ENCODE data around the gene FBXW8. TPM values are rescaled to one million over a fixed set of nuclear protein-coding genes. Genes with fewer than 3 reads are reported as not detected.
A peak's percentile ranks its signal among the peaks of the same experiment; 100 is the strongest.

Gene FBXW8
- total and polyA plus RNA-seq, 2 donors (not counting 1 experiment from before 2014, with no cell fraction given) = 12.1 to 23.5 TPM

DNA sequence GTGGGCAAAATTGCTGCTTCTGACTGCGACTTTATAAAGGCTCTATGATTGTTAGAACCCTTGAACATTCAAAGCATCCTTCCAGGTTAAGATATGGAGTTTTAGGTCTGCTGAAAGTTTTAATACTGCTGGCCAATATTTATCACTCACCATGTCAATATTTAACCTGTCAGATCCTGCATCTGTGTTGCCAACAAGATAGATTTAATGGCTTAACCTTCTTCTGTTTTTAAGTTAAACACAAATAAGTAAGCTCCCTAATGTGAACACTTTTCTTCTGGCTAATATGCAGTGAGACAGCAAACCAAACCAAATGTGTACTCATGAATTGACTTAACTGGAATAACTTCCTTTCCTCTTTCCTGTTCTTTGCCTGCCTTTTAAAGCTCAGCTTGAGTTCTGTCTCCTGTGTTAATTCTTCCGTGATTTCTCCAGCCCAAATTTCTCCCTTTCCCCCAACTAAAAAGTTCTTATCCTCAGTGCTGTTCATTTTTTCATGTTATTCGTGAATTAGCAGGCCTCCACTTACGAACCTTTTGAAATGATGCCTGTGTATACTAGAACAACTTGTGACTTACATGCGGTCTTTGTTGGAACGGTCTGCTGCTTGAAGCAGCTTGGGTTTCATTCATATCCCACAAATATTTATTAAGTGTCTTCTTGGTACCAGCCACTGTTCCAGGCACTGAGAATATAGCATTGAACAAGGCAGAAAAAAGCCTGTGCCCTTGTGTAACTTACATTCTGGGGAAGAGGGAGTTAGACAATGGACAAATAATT, 9.1 kb downstream of the FBXW8 start:
- H3K9me3 ChIP-seq (ENCODE audit: control extremely low read depth in 1 of 3, control insufficient read depth in 2 of 3, insufficient read depth in 1 of 3, low read length in 2 of 3) = no peaks in the 10 kb centered on the region
- 100% methylated on average over 3 of the region's 6 CpGs for WGBS (ENCODE audit: insufficient coverage)
- peak overlapping the region; percentile 8 for H3K9ac ChIP-seq (ENCODE audit: low read length)
- Mint-ChIP-seq H3K4me1 (peaks cover 71% of the 10 kb centered on the region), H3K4me3 (peak overlapping the region; percentile 30), H3K27me3 (no peaks in the 10 kb centered on the region), H3K9me3 (ENCODE audit: insufficient read depth) (no peaks in the 10 kb centered on the region), H3K27ac (peak overlapping the region; percentile 62)
- DNase-seq (no peak), ATAC-seq (ENCODE audit: low read depth) (no peak)
- H3K27ac ChIP-seq (ENCODE audit: low read length in 2 of 2) = peak overlapping the region in 1 of 2 donors; percentile 48
- intact Hi-C loops (cut with micrococcal nuclease) = no loop called here
- H3K27me3 ChIP-seq (replicated peaks in 1 of 4; ENCODE audit: control extremely low read depth in 1 of 4, control insufficient read depth in 3 of 4, insufficient read depth in 4 of 4, low read length in 3 of 4) = no peaks in the 10 kb centered on the region
- CTCF ChIA-PET = interaction anchor here (0.9 to 1.4 kb wide), 2 partner anchors 20 to 211 kb away, joined by 4 to 5 read pairs; no protein-coding TSS in a partner anchor
- H3K4me3 ChIP-seq (ENCODE audit: control extremely low read depth in 1 of 5, extremely low read depth in 1 of 5, insufficient read depth in 1 of 5, low read depth in 2 of 5, low read length in 4 of 5) = no peak overlapping the region
- H4K20me1 ChIP-seq (ENCODE audit: control insufficient read depth, insufficient read depth, low read length, poor library complexity, severe bottlenecking) = peaks cover 20% of the 10 kb centered on the region
- peaks cover 35 to 36% of the 10 kb centered on the region in 2 donors for H3K4me1 ChIP-seq (ENCODE audit: control insufficient read depth in 2 of 2, insufficient read depth in 2 of 2, low read length in 2 of 2)
- peaks cover 69% of the 10 kb centered on the region for H3K79me2 ChIP-seq (ENCODE audit: control insufficient read depth, insufficient read depth, low read length)
- peak overlapping the region; percentile 48 for H2AFZ ChIP-seq (ENCODE audit: insufficient read depth, low read depth, low read length, poor library complexity, severe bottlenecking)
- TF ChIP-seq, protein P1, sequence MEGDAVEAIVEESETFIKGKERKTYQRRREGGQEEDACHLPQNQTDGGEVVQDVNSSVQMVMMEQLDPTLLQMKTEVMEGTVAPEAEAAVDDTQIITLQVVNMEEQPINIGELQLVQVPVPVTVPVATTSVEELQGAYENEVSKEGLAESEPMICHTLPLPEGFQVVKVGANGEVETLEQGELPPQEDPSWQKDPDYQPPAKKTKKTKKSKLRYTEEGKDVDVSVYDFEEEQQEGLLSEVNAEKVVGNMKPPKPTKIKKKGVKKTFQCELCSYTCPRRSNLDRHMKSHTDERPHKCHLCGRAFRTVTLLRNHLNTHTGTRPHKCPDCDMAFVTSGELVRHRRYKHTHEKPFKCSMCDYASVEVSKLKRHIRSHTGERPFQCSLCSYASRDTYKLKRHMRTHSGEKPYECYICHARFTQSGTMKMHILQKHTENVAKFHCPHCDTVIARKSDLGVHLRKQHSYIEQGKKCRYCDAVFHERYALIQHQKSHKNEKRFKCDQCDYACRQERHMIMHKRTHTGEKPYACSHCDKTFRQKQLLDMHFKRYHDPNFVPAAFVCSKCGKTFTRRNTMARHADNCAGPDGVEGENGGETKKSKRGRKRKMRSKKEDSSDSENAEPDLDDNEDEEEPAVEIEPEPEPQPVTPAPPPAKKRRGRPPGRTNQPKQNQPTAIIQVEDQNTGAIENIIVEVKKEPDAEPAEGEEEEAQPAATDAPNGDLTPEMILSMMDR (IDR thresholded peaks at IDR 0.05) = no peak
- TF ChIP-seq EZH2 (IDR thresholded peaks at IDR 0.05; ENCODE audit: borderline replicate concordance, insufficient read depth, low read depth, low read length, poor library complexity, severe bottlenecking) = no peak
- peak overlapping the region; percentile 36 for H3K4me2 ChIP-seq (replicated peaks; ENCODE audit: low read depth, low read length, poor library complexity, severe bottlenecking)
- POLR2A ChIA-PET = interaction anchor here (0.6 kb wide), 1 partner anchor 211 kb away, joined by 4 read pairs; no protein-coding TSS in a partner anchor
- peaks cover 0 to 2% of the 10 kb centered on the region in 2 experiments for H3K36me3 ChIP-seq (replicated peaks in 1 of 2; ENCODE audit: control extremely low read depth in 1 of 2, control insufficient read depth in 1 of 2, extremely low read depth in 1 of 2, insufficient read depth in 2 of 2, low read length in 1 of 2)

DNA sequence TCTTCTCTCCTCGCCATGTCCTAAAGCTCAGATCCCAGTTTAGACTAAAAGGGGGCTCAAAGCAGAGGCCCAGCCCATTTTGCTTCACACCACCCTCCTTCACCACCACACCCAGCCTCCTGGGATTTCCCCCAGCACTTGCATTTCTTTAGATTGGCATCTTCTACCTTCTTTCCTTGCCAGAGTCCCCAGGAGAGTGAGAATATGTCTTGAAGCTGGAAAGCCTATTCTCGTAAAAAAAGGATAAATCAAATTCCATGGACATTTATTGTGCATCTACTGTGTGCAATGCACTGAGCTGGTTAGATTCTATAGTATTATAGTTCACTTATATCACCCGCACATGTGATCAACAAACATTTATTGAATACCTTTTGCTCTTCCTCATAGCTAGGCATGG, 10.2 kb downstream of the FBXW8 start:
- WGBS (ENCODE audit: insufficient coverage) = 0% methylated on average over 1 of the region's 3 CpGs
- peaks cover 71% of the 10 kb centered on the region for H3K4me1 Mint-ChIP-seq
- Histone ChIP-seq H3K27ac (ENCODE audit: low read length in 2 of 2) (no peak overlapping the region), H3K36me3 (replicated peaks in 1 of 2; ENCODE audit: control extremely low read depth in 1 of 2, control insufficient read depth in 1 of 2, extremely low read depth in 1 of 2, insufficient read depth in 2 of 2, low read length in 1 of 2) (peaks cover 0 to 2% of the 10 kb centered on the region in 2 experiments), H3K27me3 (replicated peaks in 1 of 4; ENCODE audit: control extremely low read depth in 1 of 4, control insufficient read depth in 3 of 4, insufficient read depth in 4 of 4, low read length in 3 of 4) (no peaks in the 10 kb centered on the region), H3K4me1 (ENCODE audit: control insufficient read depth in 2 of 2, insufficient read depth in 2 of 2, low read length in 2 of 2) (peaks cover 41% of the 10 kb centered on the region in 2 donors), H3K4me2 (replicated peaks; ENCODE audit: low read depth, low read length, poor library complexity, severe bottlenecking) (peak overlapping the region; percentile 28), H3K79me2 (ENCODE audit: control insufficient read depth, insufficient read depth, low read length) (peaks cover 69% of the 10 kb centered on the region), H3K9ac (ENCODE audit: low read length) (no peak overlapping the region), H3K9me3 (ENCODE audit: control extremely low read depth in 1 of 3, control insufficient read depth in 2 of 3, insufficient read depth in 1 of 3, low read length in 2 of 3) (no peaks in the 10 kb centered on the region), H2AFZ (ENCODE audit: insufficient read depth, low read depth, low read length, poor library complexity, severe bottlenecking) (no peak overlapping the region), H4K20me1 (ENCODE audit: control insufficient read depth, insufficient read depth, low read length, poor library complexity, severe bottlenecking) (peaks cover 23% of the 10 kb centered on the region), H3K4me3 (ENCODE audit: control extremely low read depth in 1 of 5, extremely low read depth in 1 of 5, insufficient read depth in 1 of 5, low read depth in 2 of 5, low read length in 4 of 5) (no peak overlapping the region)
- ChIA-PET POLR2A (interaction anchor here (0.6 kb wide), 1 partner anchor 210 kb away, joined by 4 read pairs; no protein-coding TSS in a partner anchor), CTCF (interaction anchor here (0.7 to 0.8 kb wide), 2 partner anchors 10 to 25 kb away, joined by 3 to 4 read pairs; partner anchors contain the start of gene FBXW8)
- H3K27me3 Mint-ChIP-seq = no peaks in the 10 kb centered on the region
- no peaks in the 10 kb centered on the region for H3K9me3 Mint-ChIP-seq (ENCODE audit: insufficient read depth)
- peak overlapping the region; percentile 42 for H3K4me3 Mint-ChIP-seq
- DNase-seq (no peak), ATAC-seq (ENCODE audit: low read depth) (no peak)
- TF ChIP-seq EZH2 (IDR thresholded peaks at IDR 0.05; ENCODE audit: borderline replicate concordance, insufficient read depth, low read depth, low read length, poor library complexity, severe bottlenecking) = no peak
- TF ChIP-seq, protein P1 (IDR thresholded peaks at IDR 0.05) = no peak
- H3K27ac Mint-ChIP-seq = peak overlapping the region; percentile 64
- intact Hi-C loops (cut with micrococcal nuclease) = no loop called here
